Thyroid gland (tissue), 4 donors: ENCODE measurements around the gene PISD.

Experiments used
- CTCF ChIP-seq, 6 experiments: fragments of 200-600 bp in 3 of 6; fragments of 450-650 bp in 3 of 6; sonication (generic) in 3 of 6; IDR thresholded peaks; one replicate each; pipeline ENCODE4 v1.5.1; 2016 to 2019; ENCODE audit warnings: antibody characterized with exemption in 6 of 6, mild to moderate bottlenecking in 2 of 6, inconsistent platforms in 1 of 6, moderate library complexity in 1 of 6
- POLR2A ChIP-seq, 2 donors: fragments of 450-650 bp; IDR thresholded peaks; one replicate each; pipeline ENCODE4 v1.6.1; 2017; ENCODE audit warnings: antibody characterized with exemption in 2 of 2, mild to moderate bottlenecking in 2 of 2, moderate library complexity in 1 of 2

- TF ChIP-seq CTCF (IDR thresholded peaks at IDR 0.05) (no peak), POLR2A (IDR thresholded peaks at IDR 0.05) (no peak)
Observed at GRCh38 chr22:31662668-31663037, 638 bp upstream of the PISD start.
